ENCODE measurements around the gene ELL3. TPM values are rescaled to one million over a fixed set of nuclear protein-coding genes. Genes with fewer than 3 reads are reported as not detected.
A peak's percentile ranks its signal among the peaks of the same experiment; 100 is the strongest.
"Not testable (repeated sequence)": the region's sequence is repeated elsewhere in the genome, so short reads cannot be mapped to it uniquely, and the experiment has no call there.

ELL3 gene
- total RNA-seq, 1 donor, result 2.1 TPM

DNA sequence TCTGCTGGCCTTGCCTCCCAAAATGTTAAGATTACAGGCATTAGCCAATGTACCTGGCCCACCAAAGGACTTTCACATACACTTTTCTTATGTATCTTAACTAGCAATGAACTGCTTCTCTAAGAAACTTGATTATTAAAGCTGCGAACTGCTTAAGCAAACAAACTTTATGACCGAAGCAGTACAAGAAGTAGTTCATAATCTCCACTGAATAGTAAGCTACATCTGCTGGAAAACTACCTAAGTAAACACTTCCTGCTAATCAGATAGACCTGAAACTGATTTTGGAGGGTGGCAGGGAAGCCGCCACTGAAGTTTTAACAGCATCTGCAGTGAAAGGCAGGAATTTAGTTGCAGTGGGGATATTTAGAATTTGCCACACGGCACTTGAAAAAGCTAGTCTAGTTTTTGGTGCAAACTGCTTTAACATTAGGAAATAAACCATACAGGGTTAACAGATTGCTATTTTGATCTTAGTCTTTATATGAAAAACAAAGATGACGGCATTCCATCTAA, 31.7 kb upstream of the ELL3 start:
- no peak for DNase-seq (ENCODE audit: low read depth)
- H3K4me3 ChIP-seq (ENCODE audit: low read depth, low read length), result no peak overlapping the region
- TF ChIP-seq, protein P1, sequence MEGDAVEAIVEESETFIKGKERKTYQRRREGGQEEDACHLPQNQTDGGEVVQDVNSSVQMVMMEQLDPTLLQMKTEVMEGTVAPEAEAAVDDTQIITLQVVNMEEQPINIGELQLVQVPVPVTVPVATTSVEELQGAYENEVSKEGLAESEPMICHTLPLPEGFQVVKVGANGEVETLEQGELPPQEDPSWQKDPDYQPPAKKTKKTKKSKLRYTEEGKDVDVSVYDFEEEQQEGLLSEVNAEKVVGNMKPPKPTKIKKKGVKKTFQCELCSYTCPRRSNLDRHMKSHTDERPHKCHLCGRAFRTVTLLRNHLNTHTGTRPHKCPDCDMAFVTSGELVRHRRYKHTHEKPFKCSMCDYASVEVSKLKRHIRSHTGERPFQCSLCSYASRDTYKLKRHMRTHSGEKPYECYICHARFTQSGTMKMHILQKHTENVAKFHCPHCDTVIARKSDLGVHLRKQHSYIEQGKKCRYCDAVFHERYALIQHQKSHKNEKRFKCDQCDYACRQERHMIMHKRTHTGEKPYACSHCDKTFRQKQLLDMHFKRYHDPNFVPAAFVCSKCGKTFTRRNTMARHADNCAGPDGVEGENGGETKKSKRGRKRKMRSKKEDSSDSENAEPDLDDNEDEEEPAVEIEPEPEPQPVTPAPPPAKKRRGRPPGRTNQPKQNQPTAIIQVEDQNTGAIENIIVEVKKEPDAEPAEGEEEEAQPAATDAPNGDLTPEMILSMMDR (IDR thresholded peaks at IDR 0.05; ENCODE audit: insufficient read depth, low read length), result no peak

DNA sequence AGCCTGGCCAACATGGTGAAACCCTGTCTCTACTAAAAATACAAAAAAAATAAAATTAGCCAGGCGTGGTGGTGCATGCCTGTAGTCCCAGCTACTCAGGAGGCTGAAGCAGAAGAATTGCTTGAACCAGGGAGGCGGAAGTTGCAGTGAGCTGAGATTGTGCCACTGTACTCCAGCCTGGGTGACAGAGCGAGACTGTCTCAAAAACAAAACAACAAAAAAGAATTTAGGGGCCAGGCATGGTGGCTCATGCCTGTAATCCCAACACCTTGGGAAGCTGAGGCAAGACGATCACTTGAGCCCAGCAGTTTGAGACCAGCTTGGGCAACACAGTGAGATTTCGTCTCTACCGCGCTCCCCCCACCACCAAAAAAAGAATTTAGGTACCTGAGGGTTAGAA, 25.9 kb upstream of the ELL3 start:
- DNase-seq (ENCODE audit: low read depth); H3K4me3 ChIP-seq (ENCODE audit: low read depth, low read length): not testable (repeated sequence)

DNA sequence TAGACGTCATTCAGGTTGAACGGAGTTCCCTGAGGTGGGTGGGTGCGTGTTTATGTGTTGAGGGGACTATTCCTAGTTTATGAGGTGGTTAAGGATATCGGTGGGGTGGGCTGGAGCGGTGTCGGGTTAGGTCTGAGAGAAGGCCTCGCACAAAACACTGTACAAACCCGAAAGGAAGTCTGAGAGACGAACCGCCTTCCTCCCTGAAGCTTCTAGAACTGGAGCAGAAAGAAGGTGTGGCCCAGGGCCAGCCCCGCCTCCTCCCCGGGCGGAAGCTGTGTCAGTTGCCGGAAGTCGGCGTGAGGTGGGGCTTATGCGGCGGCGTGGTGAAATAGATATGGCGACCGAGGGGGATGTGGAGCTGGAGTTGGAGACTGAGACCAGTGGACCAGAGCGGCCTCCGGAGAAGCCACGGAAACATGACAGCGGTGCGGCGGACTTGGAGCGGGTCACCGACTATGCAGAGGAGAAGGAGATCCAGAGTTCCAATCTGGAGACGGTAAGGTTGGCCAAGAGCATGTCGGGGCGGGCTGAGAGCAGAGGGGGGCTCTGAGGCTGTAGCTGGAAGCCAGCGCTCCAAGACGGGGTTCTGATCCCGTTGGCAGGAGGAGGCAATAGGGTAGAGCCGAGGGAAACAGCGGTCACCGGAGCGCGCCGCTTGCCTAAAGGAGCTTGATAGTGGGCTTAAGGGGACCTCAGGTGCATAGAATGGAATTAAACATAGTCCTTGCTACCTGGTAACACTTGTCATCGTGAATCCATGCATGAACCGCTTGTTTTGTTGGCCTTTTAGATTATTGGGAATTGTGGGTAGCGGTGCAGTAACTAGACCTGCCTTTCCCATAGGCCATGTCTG, 23.7 kb upstream of the ELL3 start, which contains the start of gene HYPK:
Gene HYPK (plus strand): TSS at position 314 of the 856 bp plus-strand sequence. CDS start 24 bp downstream, at position 338.
- peak; percentile 87 for DNase-seq (ENCODE audit: low read depth)
- H3K4me3 ChIP-seq (ENCODE audit: low read depth, low read length), result peak within 1 kb of the TSS; percentile 99
- TF ChIP-seq, protein P1 (IDR thresholded peaks at IDR 0.05; ENCODE audit: insufficient read depth, low read length), result no peak

DNA sequence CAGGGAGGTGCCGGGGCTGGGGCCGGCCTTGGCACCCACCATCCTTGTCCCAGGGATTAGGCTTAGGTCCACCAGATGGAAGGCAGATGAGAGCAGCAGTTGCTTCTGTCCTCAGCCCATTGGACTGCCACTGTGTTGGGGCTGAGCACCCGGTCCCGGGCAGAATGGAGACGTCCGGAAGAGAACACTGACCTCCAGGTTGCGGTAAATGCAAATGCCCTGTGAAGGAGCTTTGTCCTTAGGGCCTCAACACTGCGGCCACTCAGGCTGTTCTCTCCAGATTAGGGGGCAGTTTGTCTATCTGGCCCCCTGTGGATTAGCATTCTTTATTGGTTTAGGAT, 23.1 kb upstream of the ELL3 start, which contains the start of gene SERINC4:
Gene SERINC4 (minus strand): TSS at position 276 of the 341 bp plus-strand sequence. CDS start 234 bp downstream, at position 42.
- TF ChIP-seq, protein P1 (IDR thresholded peaks at IDR 0.05; ENCODE audit: insufficient read depth, low read length), result no peak
- no peak for DNase-seq (ENCODE audit: low read depth)
- H3K4me3 ChIP-seq (ENCODE audit: low read depth, low read length), result peak within 1 kb of the TSS; percentile 99

DNA sequence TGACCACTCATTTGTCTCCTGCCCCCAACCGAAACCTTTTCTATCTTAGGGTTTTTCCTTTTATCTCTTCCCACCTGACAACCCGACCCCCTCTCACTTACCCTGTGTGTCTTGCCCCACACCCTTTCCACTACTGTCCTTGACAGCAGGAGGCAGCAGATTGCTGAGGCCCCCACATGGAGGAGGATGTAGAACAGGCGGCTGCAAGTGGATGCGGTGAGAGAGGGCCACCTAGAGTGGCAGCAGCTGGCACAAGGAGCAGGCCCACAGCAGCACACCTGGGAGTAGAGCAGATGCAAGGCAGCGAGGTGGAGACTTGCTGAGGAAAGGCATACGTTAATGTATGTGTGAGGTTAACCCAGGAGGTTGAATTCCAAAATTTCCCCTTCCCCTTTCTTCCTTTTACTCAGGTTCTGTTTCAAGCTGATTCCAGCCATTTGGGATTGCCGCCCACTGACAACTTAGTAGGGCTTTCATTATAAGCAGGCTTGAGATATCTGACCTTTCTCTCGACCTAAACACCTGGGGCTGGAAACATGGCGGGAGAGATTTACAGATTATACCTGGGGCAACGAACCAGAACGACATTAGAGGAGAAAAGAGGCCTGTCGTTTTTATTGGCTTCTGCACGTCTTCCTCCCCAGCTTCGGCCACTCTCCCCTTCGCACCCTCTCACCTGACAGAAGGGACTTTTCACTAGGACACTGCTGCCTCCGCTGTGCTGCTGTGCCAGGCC, 22.6 kb upstream of the ELL3 start:
- TF ChIP-seq, protein P1 (IDR thresholded peaks at IDR 0.05; ENCODE audit: insufficient read depth, low read length), result no peak
- no peak overlapping the region for H3K4me3 ChIP-seq (ENCODE audit: low read depth, low read length)
- no peak for DNase-seq (ENCODE audit: low read depth)

DNA sequence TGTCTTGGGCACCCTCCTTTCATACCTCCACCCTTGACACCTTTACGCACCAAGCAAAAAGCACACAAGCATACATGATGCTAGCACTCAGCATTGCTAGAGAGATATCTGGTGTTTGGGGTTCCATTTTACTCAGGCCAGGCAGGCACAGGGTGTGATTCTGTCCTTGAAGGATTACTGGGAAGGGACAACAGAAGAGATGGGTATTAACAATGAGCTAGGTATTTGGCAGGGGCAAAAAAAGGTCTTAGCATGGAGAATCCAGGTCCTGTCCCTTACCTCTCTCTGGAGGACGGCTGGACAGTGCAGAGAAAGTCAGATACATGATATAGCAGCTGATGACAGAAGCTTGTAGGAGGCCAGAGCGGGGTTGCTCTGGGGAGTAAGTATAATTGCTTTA, 19.8 kb upstream of the ELL3 start:
- H3K4me3 ChIP-seq (ENCODE audit: low read depth, low read length), result no peak overlapping the region
- TF ChIP-seq, protein P1 (IDR thresholded peaks at IDR 0.05; ENCODE audit: insufficient read depth, low read length), result no peak
- no peak for DNase-seq (ENCODE audit: low read depth)

DNA sequence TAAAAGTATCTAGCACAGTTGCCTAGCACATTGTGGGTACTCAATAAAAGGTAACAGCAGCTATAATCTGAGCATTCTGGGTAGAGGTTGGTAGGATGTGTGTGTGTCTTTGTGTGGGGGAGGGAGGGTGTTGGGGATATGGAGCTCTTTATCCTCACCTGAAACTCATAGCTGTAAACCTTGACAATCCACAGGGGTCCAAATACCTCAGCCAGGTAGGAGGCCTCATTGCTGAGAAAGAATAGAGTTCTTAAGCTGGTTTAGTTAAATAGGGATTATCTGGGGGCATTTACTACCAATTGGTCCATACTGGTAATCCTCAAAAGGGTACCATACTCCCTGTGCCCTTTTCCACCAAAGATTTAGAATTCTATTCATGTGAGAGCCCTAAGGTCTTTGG, 19.2 kb upstream of the ELL3 start:
- DNase-seq (ENCODE audit: low read depth), result no peak
- H3K4me3 ChIP-seq (ENCODE audit: low read depth, low read length), result no peak overlapping the region
- TF ChIP-seq, protein P1 (IDR thresholded peaks at IDR 0.05; ENCODE audit: insufficient read depth, low read length), result no peak

Measured in fibroblast of the aortic adventitia (primary cell).